Stimulated activated CD8-positive, alpha-beta memory T cell treated with anti-CD3 and anti-CD28 coated beads, Interleukin-15, amount 100 ng/mL, for 48 hours (primary cell): ENCODE measurements around the gene PITPNC1.
"Not testable (repeated sequence)": the region's sequence is repeated elsewhere in the genome, so short reads cannot be mapped to it uniquely, and the experiment has no call there.

Source experiments
- DNase-seq, 2 donors: peaks; one replicate each; pipeline ENCODE4 v3.0.0-alpha.2; 2020; ENCODE audit warnings: low read depth in 2 of 2

The PITPNC1 gene

GRCh38 chr17:67459985-67460384 is 82.9 kb downstream of the PITPNC1 start:
- DNase-seq, result no peak

GRCh38 chr17:67461228-67461780 is 84.2 kb downstream of the PITPNC1 start:
- no peak for DNase-seq

GRCh38 chr17:67461876-67462275 is 84.8 kb downstream of the PITPNC1 start:
- no peak for DNase-seq

- no peak for DNase-seq
Measured at GRCh38 chr17:67466251-67466796, 89.2 kb downstream of the PITPNC1 start.

- DNase-seq, result no peak
Measured at GRCh38 chr17:67467500-67468455, 90.7 kb downstream of the PITPNC1 start.

- no peak for DNase-seq
Measured at GRCh38 chr17:67469208-67469980, 92.3 kb downstream of the PITPNC1 start.

- no peak for DNase-seq
Measured at GRCh38 chr17:67470163-67470562, 93.1 kb downstream of the PITPNC1 start.

- no peak for DNase-seq
Measured at GRCh38 chr17:67471118-67471517, 94.0 kb downstream of the PITPNC1 start.

- DNase-seq, result not testable (repeated sequence)
Measured at GRCh38 chr17:67472606-67473005, 95.5 kb downstream of the PITPNC1 start.

GRCh38 chr17:67474081-67474661 is 97.1 kb downstream of the PITPNC1 start:
- DNase-seq, result no peak

- DNase-seq, result peak; percentile 63 to 72
Measured at GRCh38 chr17:67475161-67475937, 98.3 kb downstream of the PITPNC1 start.

- no peak for DNase-seq
Measured at GRCh38 chr17:67476787-67477335, 99.8 kb downstream of the PITPNC1 start.

GRCh38 chr17:67477687-67478086 is 100.6 kb downstream of the PITPNC1 start:
- peak; percentile 54 to 59 for DNase-seq

GRCh38 chr17:67478401-67479041 is 101.4 kb downstream of the PITPNC1 start:
- no peak for DNase-seq

GRCh38 chr17:67479148-67479547 is 102.1 kb downstream of the PITPNC1 start:
- no peak for DNase-seq

- DNase-seq, result not testable (repeated sequence)
Measured at GRCh38 chr17:67480959-67481358, 103.9 kb downstream of the PITPNC1 start.

GRCh38 chr17:67481808-67482207 is 104.7 kb downstream of the PITPNC1 start:
- DNase-seq, result no peak

- no peak for DNase-seq
Measured at GRCh38 chr17:67482764-67483163, 105.7 kb downstream of the PITPNC1 start.

- no peak for DNase-seq
Measured at GRCh38 chr17:67484261-67484660, 107.2 kb downstream of the PITPNC1 start.

- no peak for DNase-seq
Measured at GRCh38 chr17:67485666-67486065, 108.6 kb downstream of the PITPNC1 start.
